HEK293T (cell line): ENCODE results near the gene CCDC167.

Source experiments
- CTCF ChIA-PET: fragments of 350-600 bp; formaldehyde crosslinking; extraction: SDS; loops from one replicate; lab custom pipeline; 2021; ENCODE audit warnings: antibody characterized with exemption, inconsistent platforms; lab: Yijun Ruan, JAX
- POLR2A ChIA-PET: fragments of 350-600 bp; formaldehyde crosslinking; extraction: SDS; loops from one replicate; lab custom pipeline; 2020; ENCODE audit warnings: antibody characterized with exemption, inconsistent platforms; lab: Yijun Ruan, JAX
- DNase-seq: peaks from one replicate; pipeline ENCODE4 v3.0.0; 2012; ENCODE audit warnings: mixed read lengths; ENCODE audit errors: extremely low spot score
- ARNT ChIP-seq: fragments of 450-650 bp; IDR thresholded peaks from 2 replicates; pipeline ENCODE4 v1.6.1; 2017; ENCODE audit warnings: mild to moderate bottlenecking
- BHLHE40 ChIP-seq: fragments of 450-650 bp; IDR thresholded peaks from 2 replicates; pipeline ENCODE4 v1.6.1; 2016; ENCODE audit warnings: mild to moderate bottlenecking, moderate library complexity, borderline replicate concordance
- CTBP1 ChIP-seq: fragments of 450-650 bp; IDR thresholded peaks from 2 replicates; pipeline ENCODE4 v1.6.1; 2016; ENCODE audit warnings: borderline replicate concordance
- ELF4 ChIP-seq: fragments of 450-650 bp; IDR thresholded peaks from 2 replicates; pipeline ENCODE4 v1.6.1; 2017; ENCODE audit warnings: antibody characterized with exemption
- FOXA1 ChIP-seq: fragments of 450-650 bp; IDR thresholded peaks from 2 replicates; pipeline ENCODE4 v1.6.1; 2016; ENCODE audit warnings: mild to moderate bottlenecking
- FOXK2 ChIP-seq: fragments of 450-650 bp; IDR thresholded peaks from 2 replicates; pipeline ENCODE4 v1.6.1; 2016; ENCODE audit warnings: mild to moderate bottlenecking
- FOXM1 ChIP-seq: fragments of 450-650 bp; IDR thresholded peaks from 2 replicates; pipeline ENCODE4 v1.6.1; 2017; ENCODE audit warnings: mild to moderate bottlenecking, borderline replicate concordance
- HDGF ChIP-seq: fragments of 450-650 bp; IDR thresholded peaks from 2 replicates; pipeline ENCODE4 v1.6.1; 2017; ENCODE audit warnings: antibody characterized with exemption, borderline replicate concordance
- L3MBTL2 ChIP-seq: fragments of 450-650 bp; conservative IDR thresholded peaks from 2 replicates; pipeline ENCODE4 v1.6.1; 2016; ENCODE audit warnings: mild to moderate bottlenecking
- LEF1 ChIP-seq: fragments of 450-650 bp; IDR thresholded peaks from 2 replicates; pipeline ENCODE4 v1.6.1; 2017; ENCODE audit warnings: mild to moderate bottlenecking, borderline replicate concordance
- NFRKB ChIP-seq: fragments of 450-650 bp; IDR thresholded peaks from 2 replicates; pipeline ENCODE4 v1.6.1; 2016; ENCODE audit warnings: mild to moderate bottlenecking, moderate library complexity
- PKNOX1 ChIP-seq: fragments of 450-650 bp; IDR thresholded peaks from 2 replicates; pipeline ENCODE4 v1.6.1; 2016
- SP1 ChIP-seq: fragments of 450-650 bp; IDR thresholded peaks from 2 replicates; pipeline ENCODE4 v1.6.1; 2017
- SUZ12 ChIP-seq: fragments of 450-650 bp; IDR thresholded peaks from 2 replicates; pipeline ENCODE4 v1.6.1; 2016; ENCODE audit warnings: mild to moderate bottlenecking
- TARDBP ChIP-seq: fragments of 450-650 bp; IDR thresholded peaks from 2 replicates; pipeline ENCODE4 v1.6.1; 2016
- ZNF384 ChIP-seq: fragments of 450-650 bp; IDR thresholded peaks from 2 replicates; pipeline ENCODE4 v1.6.1; 2016

Gene CCDC167

GRCh38 chr6:37482606-37483251 lies 17.0 kb downstream of the CCDC167 start:
- TF ChIP-seq FOXM1: no peak
- no peak for TF ChIP-seq FOXK2
- no peak for TF ChIP-seq ARNT
- TF ChIP-seq ZNF384: no peak
- TF ChIP-seq SUZ12: no peak
- no peak for TF ChIP-seq TARDBP
- no peak for TF ChIP-seq NFRKB
- no peak for TF ChIP-seq L3MBTL2
- TF ChIP-seq BHLHE40: no peak
- no peak for TF ChIP-seq LEF1
- TF ChIP-seq ELF4: no peak
- TF ChIP-seq SP1: no peak
- TF ChIP-seq CTBP1: no peak
- TF ChIP-seq FOXA1: no peak
- TF ChIP-seq PKNOX1: no peak
- TF ChIP-seq HDGF: no peak
- no peak for DNase-seq
- CTCF ChIA-PET: no interaction called here
- POLR2A ChIA-PET: interaction anchor here (1.4 kb wide), 1 partner anchor 49 kb away, joined by 3 read pairs; no protein-coding TSS in a partner anchor

GRCh38 chr6:37481711-37482605 lies 17.7 kb downstream of the CCDC167 start:
- DNase-seq: no peak
- CTCF ChIA-PET: interaction anchor here (1.0 kb wide), 1 partner anchor 11 kb away, joined by 3 read pairs; no protein-coding TSS in a partner anchor
- no peak for TF ChIP-seq PKNOX1
- TF ChIP-seq L3MBTL2: no peak
- TF ChIP-seq ELF4: no peak
- TF ChIP-seq FOXA1: no peak
- no peak for TF ChIP-seq FOXM1
- TF ChIP-seq SP1: no peak
- TF ChIP-seq TARDBP: no peak
- TF ChIP-seq FOXK2: no peak
- POLR2A ChIA-PET: interaction anchor here (1.1 to 1.4 kb wide), 2 partner anchors 13 to 48 kb away, joined by 3 read pairs; no protein-coding TSS in a partner anchor

- DNase-seq: no peak
- ChIA-PET CTCF (interaction anchor here (0.6 to 1.0 kb wide), 2 partner anchors 10 to 44 kb away, joined by 3 read pairs; no protein-coding TSS in a partner anchor), POLR2A (interaction anchor here (1.1 to 1.4 kb wide), 3 partner anchors 14 to 47 kb away, joined by 3 read pairs; partner anchors contain the start of gene CCDC167)
- no peak for TF ChIP-seq SP1
- no peak for TF ChIP-seq ELF4
- TF ChIP-seq ARNT: no peak
- no peak for TF ChIP-seq NFRKB
- TF ChIP-seq SUZ12: no peak
- TF ChIP-seq L3MBTL2: no peak
- TF ChIP-seq LEF1: no peak
- TF ChIP-seq HDGF: no peak
- TF ChIP-seq FOXM1: no peak
- TF ChIP-seq ZNF384: no peak
- TF ChIP-seq FOXK2: no peak
- no peak for TF ChIP-seq CTBP1
- TF ChIP-seq BHLHE40: no peak
Observed at GRCh38 chr6:37480951-37481534, 18.6 kb downstream of the CCDC167 start.

GRCh38 chr6:37480118-37480736 lies 19.5 kb downstream of the CCDC167 start:
- no peak for DNase-seq
- POLR2A ChIA-PET: interaction anchor here (1.4 kb wide), 1 partner anchor 20 kb away, joined by 3 read pairs; the partner anchor contains the start of gene CCDC167
- TF ChIP-seq TARDBP (no peak), L3MBTL2 (no peak), CTBP1 (no peak), FOXK2 (no peak), LEF1 (no peak), BHLHE40 (no peak), ELF4 (no peak), PKNOX1 (no peak), SUZ12 (no peak), NFRKB (no peak), SP1 (no peak), FOXM1 (no peak), ARNT (no peak), FOXA1 (no peak), HDGF (no peak), ZNF384 (no peak)
- CTCF ChIA-PET: interaction anchor here (0.6 kb wide), 1 partner anchor 43 kb away, joined by 3 read pairs; no protein-coding TSS in a partner anchor
